Endothelial cell of umbilical vein (primary cell): Measurements from ENCODE around the gene QRFP.

ENCODE experiments used
- CTCF ChIP-seq, 2 donors: IDR thresholded peaks; 1 replicate in 1 of 2; 2 replicates in 1 of 2; pipeline ENCODE4 v1.5.1; 2011; ENCODE audit warnings: low read length in 2 of 2, mild to moderate bottlenecking in 2 of 2, moderate library complexity in 2 of 2, control low read depth in 1 of 2, inconsistent platforms in 1 of 2, low read depth in 1 of 2; ENCODE audit not compliant: insufficient read depth in 1 of 2; ENCODE audit errors: extremely low read depth in 1 of 2
- EZH2 ChIP-seq: IDR thresholded peaks from 2 replicates; pipeline ENCODE4 v1.6.1; 2012; ENCODE audit warnings: borderline replicate concordance, low read depth, mild to moderate bottlenecking, moderate library complexity, low read length, inconsistent platforms; ENCODE audit not compliant: severe bottlenecking
- GATA2 ChIP-seq: IDR thresholded peaks from 2 replicates; pipeline ENCODE4 v1.7.0; 2011; ENCODE audit warnings: low read depth, mild to moderate bottlenecking, moderate library complexity, mixed read lengths, low read length; ENCODE audit not compliant: insufficient read length, insufficient read depth
- JUN ChIP-seq: IDR thresholded peaks from 2 replicates; pipeline ENCODE4 v1.6.1; 2011; ENCODE audit warnings: borderline replicate concordance, low read depth; ENCODE audit not compliant: insufficient read length, insufficient read depth
- MAX ChIP-seq: IDR thresholded peaks from 2 replicates; pipeline ENCODE4 v1.6.1; 2011; ENCODE audit not compliant: insufficient read depth, insufficient read length
- POLR2A ChIP-seq: IDR thresholded peaks from 2 replicates; pipeline ENCODE4 v1.6.1; 2012; ENCODE audit warnings: low read depth, mild to moderate bottlenecking, control low read depth, low read length
- POLR2AphosphoS5 ChIP-seq: IDR thresholded peaks from 2 replicates; pipeline ENCODE4 v1.6.1; 2012; ENCODE audit warnings: low read depth, mild to moderate bottlenecking, control low read depth, low read length, moderate library complexity; ENCODE audit not compliant: insufficient read depth

DNA sequence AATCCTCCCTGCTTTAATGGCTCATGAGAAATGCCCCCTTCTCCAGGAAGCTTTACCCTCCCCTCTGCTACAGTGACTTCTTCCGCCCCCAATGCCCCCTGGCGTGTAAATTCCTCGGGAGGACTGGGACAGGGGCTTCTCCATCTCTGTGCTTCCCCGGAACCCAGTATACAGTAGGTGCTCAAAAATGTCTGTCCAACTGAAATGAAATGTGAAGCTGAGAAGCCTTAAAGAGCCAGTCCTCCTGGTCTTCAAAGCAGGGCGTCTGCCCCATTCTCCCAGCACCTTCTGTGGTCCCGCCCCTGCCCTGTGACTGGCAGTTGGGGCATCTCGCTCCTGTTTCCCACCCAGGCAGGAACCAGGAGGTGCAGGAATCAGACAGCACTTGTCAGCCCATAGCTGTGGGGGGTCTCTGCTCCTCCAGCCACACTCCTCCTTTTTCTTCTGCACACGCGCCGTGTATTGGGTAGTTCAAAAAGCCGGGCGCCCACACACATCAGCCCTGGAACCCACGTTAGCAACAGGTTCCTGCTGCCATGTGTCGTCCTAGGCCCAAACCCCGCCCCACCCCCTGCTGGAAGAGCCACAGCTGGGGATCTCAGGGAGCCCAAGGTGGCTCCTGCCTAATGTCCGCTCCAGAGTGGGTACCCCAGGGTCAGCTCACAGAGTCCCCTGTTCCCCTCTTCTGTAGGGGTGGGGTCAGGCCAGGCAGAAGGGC is 26.4 kb upstream of the QRFP start:
- TF ChIP-seq POLR2AphosphoS5 (no peak), CTCF (IDR thresholded peaks at IDR 0.05; ENCODE audit: extremely low read depth in 1 of 2, insufficient read depth in 1 of 2, low read depth in 1 of 2, low read length in 2 of 2) (no peak), GATA2 (no peak), EZH2 (no peak), MAX (no peak), POLR2A (no peak), JUN (no peak)
